NCI-H1436 treated with DMSO at 0.1 percent for 48 hours (cell line): ENCODE data around the gene ZBTB43.

Source experiments
- DNase-seq: peaks from one replicate; lab custom pipeline; 2025; lab: John Stamatoyannopoulos, UW

Gene ZBTB43

DNA sequence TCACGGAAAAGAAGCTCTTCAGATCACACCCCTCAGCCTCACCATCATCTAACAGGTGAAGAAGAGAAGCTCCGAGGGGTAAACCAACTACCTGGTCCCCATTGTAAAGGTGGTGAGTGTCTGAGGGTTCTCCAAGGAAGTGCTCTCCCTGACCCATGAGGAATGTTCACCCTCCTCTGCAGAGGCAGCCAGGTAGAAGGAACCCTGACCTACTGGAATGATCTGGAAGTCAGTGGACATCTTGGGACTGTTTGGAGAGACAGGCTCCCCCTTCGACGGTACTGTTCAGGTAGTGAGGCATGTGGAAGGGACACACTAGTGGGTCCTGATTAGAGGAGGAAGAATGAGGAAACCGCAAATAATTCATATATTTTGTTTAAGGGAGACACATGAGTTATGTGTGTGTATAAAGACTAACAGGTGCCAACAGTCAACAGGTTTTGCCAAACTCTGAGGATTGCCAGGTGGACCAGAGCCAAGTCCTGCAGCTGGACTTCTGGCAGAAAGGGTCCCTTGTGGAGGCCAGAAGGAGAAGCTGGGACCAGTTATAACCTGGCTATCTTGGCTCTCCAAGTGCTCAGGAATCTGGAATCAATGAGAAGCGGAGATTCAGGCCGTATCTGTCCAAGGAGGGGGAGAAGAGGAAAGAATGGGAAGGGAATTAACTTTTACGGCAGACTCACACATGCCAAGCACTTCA, 52.6 kb downstream of the ZBTB43 start:
- DNase-seq = no peak

DNA sequence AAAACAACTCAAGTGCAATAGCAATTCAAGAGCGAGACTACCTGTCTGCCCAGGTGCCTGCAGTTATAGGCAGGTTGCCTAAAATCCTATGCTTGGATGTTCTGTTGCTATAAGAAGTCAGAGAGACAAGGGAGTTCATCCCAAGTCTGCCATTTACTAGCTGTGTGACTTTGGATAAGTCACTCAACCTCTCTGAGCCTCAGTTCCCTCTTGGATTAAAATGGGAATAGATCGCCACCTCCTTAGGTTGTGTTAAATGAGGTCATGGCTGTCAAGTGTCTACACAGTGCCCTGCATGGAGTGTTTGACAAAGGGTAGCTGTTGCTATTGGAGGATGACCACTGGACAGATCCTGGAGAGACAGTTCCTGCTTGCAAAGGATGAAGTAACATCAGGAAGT, 54.3 kb downstream of the ZBTB43 start:
- no peak for DNase-seq

DNA sequence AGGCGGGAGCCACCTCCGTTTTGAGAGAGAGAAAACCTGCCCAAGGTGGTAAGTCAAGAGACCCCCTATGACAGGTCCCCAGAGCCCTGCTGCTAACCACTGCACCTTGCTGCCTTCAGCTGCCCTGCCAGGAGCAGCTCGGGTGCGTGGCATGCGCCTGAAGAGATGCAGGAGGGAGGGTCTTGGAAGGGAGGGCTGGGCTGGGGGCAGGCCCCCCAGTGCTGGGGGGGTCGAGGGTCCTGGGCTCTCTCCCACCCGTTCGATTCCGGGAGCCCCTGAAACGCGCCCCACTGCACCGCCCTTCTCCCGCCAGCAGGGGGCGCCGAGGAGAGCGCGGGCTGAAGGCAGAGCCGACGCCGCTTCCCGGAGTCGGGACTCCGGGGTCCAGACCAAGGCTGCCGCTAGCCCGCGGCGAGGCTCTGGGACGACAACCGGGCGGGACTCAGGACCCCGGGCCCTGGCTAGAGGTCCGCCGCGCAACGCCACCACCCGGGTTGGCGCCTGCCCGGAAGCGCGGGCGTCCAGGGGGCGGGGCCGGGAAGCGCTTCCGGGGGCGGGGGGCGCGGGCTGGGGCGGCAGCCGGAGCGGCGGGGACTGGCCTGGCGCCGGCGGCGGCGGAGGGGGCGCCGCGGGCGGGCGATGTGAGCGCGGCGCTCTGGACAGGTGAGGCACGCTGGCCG, 55.4 kb downstream of the ZBTB43 start, which contains the start of gene ZBTB34:
ZBTB34 (plus strand) TSS at position 563 of the 680 bp plus-strand sequence. CDS start 18,761 bp downstream, outside the sequence.
- DNase-seq = no peak

DNA sequence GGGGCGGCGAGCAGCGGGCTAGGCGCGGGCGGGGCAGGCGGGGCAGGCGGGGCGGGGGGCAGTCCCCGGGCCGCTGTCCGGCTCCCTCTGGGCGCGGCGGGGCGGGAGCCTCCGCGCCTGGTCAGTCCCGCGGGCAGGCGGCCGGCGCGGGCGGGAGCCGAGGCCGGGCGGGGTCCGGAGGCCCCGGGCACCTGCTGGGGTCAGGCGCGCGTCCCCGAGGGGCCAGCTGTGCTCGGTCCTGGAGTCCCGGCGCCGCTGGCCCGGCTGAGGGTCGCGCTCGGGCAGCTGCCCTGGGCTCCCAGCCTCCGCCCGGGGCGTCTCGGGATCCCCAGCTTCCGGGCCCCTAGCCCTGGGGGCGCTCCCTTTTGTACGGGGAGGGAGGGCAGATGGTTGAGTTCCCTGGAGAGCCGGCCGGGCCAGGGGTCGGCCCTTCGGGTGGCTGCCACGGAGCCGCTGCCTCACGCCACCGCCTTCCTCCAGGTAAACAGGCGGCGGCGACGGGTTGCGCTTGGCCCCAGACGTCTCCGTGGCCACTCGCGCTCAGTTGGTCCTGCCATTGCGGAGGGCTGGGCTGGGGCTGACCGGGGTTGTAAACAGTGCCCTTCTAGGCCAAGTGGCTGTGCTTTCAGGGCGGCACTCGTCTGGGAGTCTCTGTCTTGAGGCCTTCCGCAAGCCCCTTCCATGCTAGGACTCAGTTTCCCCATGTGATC, 56.1 kb downstream of the ZBTB43 start:
- no peak for DNase-seq

DNA sequence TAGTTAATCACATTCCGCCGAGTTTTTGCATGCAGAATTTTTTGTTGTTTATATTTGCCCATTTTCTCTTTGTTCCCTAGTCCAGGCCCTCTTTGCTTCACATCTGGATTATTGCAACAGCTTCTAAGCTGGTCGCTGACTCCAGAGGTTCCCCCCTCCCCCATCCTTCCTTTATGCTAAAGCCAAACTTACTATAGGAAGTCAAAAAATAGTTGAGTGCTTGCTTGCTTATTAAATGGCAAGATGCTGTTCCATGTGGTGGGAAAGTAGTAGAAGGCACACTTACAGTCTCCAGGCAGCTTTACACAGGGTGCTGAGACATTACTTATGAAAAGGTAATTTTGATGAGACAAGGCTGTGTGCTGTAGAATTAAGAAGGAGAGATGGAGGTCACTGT, 56.9 kb downstream of the ZBTB43 start:
- no peak for DNase-seq

DNA sequence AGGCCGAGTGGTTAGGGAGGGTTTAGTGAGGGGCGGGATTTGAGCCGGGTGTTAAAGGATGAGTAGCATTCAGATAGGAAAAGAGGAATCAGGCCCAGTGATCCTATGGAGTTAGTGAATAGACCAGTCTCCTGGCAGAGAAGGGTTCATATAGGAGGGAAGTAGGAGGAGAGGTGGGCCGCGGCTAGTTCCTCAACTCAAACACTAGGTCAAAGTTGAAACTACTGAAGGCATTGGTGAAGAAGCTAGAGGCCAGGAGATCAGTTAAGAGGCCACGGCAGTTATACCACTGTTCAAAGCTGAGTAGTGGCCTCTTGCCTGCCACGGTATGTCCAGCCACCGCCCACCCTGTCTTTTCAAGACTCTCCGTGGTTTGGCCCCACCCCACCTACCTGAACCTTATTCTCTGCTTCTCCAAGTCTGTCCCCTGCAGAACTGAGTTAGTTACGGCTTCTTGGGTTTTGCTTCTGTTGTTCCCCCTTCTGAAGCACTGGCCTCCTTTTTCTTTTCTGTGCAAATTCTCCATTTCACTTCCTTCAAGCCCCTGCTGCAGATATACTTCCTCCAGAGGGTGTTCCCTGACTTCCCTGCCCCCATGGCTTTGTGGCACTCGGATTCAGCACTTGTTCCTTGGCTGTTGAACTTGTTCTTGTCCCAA, 57.4 kb downstream of the ZBTB43 start:
- no peak for DNase-seq

DNA sequence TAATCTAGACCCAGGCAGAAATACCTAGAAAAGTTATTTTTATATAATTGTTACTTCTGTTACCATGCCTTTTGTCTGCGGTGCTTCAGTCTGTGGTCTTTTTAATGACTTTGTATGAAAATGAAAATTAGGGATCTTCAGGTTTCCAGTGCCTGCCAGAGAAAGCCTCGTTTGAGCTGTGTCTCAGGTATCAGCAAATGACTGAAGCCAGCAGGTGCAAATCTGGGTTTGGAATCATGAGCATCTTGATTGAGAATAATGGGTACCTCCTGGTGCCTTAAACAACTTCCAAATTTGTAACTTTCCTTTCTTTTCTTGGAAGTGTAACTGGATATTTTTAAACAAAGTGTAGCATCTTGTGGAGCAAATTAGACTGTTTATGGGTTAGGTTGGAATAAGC, 59.9 kb downstream of the ZBTB43 start:
- DNase-seq = no peak

DNA sequence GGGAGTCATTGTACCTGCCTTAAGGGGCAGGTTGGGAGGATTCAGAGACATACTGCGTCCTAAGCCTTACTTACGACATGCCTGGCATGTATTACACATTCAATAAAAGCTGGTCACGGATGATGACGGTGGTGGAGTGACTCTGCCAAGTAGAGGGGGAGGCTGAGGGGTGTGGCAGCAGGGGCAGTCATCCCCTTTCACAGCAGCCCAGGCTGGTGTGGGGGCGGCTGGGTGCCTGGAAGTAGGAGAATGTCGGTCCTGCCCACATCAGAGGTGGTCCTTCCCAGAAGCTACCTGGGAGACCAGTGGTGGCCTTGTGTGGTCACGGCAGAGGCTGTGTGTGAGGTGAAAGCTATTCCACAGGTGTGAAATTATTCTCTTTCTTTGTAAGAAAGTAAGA, 64.5 kb downstream of the ZBTB43 start:
- no peak for DNase-seq

DNA sequence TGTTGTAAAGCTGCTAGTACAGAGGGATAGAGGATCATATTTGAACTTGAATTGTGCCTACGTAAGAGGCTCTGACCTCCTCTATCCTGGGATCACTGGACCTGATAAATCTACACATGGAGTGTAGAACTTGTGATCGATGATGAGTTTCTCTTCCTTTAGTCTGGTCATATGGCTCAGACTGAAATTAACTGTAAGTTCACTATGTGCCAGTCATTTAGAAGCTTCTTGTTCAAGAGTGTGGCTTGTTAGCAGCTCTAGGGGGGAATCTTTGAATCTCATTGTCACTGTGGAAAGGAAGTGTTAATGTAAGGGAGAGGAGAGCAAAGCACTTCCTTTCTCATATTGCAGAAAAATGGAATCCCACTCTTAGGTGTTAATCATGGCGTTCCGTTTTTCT, 67.7 kb downstream of the ZBTB43 start:
- no peak for DNase-seq

DNA sequence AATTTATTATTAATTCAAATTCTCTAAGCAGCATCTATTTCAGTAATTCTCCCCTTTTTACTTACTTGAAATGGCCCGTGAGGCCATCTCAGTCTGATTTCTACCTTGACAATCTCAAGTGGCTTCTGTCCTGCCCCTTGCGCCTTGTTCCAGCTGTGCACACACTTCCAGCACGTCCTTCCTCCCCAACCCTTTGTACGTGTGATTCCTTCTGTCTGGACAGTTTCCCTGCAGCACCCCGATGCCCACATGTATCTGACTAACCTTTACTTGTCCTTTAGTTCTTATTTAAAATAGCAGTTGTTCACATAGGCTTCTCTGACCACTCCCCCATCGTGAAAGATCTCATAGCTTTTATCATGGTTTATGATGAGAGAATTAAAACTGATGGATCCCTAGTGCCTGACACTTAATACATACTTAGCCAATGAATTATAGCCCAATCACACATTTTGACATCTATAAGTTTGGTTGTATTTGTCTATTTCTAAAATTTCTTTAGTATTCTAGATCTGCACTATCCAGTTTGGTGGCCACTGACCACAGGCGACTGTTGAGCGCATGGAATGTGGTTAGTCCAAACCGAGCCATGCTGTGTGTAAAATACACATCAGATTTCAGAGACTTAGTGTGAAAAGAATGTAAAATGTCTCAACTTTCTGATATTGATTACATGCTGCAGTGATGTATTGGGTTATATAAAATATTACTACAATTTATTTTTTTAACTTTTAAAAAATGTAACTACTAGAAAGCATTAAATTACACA, 69.9 kb downstream of the ZBTB43 start:
- DNase-seq = no peak

DNA sequence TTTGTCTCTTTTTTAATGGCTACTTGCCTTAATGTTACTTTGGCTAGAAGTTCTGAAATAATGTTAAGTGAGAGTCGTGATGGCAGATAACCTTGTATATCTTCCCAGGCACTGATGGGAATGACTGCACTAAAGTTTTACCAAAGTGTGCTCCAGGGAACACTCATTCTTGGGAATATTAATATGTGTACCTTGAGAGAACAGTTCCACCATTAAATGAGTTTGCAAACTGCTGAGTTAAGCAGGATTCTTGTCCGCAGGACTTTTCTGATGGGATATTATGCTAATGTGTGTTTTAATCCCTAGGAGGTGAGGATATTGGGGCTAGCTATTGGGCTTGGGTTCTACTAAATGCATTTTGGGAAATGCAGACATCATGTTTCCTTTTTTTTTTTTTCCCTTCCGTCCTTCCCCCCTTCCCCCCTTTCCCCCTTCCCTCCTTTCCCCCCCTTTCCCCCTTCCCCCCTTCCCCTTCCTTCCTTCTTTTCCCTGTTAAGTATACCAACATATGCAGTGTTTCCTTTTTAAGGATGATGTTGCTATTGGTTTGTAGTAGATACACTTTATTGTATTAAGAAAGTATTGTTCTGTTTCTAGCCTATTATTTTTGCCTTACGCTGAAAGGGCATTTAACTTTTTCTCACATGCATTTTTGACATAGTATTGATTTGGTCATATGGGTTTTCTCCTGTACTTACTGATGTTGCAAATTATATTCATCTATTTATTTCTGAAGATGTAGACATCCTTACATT, 71.1 kb downstream of the ZBTB43 start:
- DNase-seq = no peak

DNA sequence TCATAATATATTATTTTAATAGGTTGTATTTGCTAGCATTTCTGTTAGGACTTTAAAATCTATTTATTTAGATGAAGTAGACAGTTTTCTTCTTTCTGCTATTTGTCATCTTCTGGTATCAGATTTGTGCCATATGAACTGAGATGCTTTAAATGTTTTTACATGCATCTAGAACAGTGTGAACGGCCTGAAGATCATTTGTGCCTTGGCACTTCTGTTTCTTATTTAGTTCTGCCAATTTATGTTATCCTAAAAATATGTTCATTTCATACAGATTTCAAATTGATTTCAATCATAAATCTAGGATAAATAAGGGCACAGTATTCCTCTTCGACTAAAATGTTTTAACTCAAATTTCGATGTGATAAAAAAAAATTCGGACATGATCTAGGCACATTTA, 71.7 kb downstream of the ZBTB43 start:
- no peak for DNase-seq

DNA sequence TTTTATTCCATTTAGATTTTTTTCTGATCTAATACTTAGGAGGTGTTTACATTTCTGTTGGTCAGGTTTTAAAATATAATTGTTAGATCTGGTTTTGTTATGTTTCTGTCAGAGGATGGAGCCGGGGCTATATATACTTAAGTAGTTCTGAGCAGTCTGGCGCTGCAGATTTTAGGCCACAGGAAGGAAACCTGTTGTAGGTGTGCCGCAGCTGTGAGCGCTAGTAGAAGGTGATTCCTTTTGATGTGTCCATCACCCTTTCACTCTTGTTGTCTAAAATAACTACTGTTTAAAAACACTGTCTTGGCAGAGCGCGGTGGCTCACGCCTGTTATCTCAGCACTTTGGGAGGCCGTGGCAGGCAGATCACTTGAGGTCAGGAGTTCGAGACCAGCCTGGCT, 72.6 kb downstream of the ZBTB43 start:
- DNase-seq = no peak

DNA sequence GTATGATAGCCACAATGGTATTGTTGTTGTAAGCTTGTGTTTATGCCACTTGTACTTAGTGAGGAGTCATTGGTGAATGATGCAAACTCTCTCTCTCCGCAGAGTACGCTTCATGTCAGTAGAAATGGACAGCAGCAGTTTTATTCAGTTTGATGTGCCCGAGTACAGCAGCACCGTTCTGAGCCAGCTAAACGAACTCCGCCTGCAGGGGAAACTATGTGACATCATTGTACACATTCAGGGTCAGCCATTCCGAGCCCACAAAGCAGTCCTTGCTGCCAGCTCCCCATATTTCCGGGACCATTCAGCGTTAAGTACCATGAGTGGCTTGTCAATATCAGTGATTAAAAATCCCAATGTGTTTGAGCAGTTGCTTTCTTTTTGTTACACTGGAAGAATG, 74.4 kb downstream of the ZBTB43 start:
- no peak for DNase-seq

DNA sequence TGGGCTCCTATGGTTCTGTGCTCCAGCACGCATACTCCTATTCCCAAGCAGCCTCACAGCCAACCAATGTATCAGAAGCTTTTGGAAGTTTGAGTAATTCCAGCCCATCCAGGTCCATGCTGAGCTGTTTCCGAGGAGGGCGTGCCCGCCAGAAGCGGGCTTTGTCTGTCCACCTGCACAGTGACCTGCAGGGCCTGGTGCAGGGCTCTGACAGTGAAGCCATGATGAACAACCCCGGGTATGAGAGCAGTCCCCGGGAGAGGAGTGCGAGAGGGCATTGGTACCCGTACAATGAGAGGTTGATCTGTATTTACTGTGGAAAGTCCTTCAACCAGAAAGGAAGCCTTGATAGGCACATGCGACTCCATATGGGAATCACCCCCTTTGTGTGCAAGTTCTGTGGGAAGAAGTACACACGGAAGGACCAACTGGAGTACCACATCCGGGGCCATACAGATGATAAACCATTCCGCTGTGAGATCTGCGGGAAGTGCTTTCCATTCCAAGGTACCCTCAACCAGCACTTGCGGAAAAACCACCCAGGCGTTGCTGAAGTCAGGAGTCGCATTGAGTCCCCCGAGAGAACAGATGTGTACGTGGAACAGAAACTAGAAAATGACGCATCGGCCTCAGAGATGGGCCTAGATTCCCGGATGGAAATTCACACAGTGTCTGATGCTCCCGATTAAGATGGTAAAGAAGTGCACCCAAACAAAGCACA, 75.5 kb downstream of the ZBTB43 start:
- DNase-seq = no peak

DNA sequence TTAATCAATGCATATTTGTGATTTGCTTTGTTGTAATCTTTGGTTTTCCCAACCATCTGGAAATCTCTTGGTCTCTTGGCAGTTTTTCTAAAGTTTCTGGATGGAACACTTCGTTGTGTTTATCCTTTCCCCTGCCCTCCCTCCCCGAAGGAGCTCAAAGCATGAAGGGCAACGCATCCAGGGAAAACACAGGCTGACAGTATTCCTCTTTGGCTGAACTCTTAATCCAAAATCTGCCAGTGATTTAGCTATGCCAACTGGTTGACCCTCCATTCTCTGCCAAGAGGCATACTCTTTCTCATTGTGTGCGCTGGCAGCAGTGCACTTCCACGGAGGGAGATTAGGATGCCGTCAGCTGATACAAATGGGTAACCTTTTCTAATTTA, 76.1 kb downstream of the ZBTB43 start:
- DNase-seq = no peak

DNA sequence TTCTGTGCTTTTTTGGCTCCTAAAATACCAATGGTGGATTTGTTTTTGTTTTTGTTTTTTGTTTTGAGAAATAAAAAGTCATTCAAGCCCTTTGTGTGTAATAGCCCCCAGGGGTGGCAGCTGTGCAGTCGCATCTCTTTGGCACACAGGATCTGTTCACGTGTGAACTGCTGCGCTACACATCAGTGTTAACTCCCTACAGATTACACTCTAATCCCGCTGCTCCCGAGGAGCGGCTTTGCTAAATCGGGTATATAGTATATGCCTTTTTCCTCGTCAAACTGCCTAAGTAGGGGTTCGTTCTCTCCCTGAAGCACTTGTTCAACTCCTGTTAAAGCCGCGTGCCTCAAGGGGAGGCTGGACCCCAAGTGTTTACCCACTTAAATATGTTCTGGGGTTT, 77.9 kb downstream of the ZBTB43 start:
- no peak for DNase-seq

DNA sequence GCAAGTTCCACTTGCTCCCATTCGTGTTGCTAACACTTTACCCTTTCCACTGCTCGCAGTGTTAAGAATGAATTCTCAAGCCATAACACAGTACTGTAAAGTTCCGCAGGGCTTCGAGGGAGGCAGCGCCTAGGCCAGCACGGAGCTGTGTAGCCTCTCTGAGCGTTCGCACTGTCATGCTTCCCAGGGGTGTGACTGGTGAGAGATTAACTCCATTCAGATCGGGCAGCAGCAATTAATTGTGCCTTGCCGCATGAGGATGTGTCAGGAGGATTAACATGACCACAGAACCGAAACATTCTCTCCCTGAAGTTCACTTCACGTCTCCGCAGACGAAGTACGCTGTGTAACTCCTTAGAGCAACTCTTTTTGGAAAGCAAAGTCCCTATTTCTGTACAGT, 78.8 kb downstream of the ZBTB43 start:
- DNase-seq = no peak

DNA sequence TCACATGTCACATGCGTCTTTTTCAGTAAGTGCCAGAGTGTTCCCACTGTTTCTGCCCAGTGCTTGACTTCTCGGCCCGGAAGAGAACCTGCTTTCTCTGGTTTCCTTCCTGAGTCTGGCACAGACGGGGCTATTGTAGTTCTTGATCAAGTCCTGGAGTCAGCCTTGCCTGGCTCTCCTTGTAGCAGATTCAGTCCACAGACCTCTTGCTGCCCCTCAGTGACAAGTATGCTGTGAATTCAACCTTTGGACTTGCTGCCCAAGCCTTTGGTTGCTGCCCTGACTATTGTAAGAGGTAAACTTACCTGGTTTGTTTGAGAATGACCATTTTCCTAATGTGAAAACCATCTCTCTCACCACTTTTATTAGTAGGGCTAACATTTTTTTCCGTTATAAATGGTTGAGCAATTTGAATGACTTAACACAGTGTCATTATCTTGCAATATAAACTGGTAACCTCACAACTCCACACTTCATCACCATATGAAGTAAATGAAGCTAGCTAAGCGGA, 80.3 kb downstream of the ZBTB43 start:
- DNase-seq = no peak
